ENCODE data around the gene FBXL3. TPM values are rescaled to one million over a fixed set of nuclear protein-coding genes. Genes with fewer than 3 reads are reported as not detected.

The FBXL3 gene
- 34.6 TPM for polyA plus RNA-seq (ENCODE audit: insufficient read length)

DNA sequence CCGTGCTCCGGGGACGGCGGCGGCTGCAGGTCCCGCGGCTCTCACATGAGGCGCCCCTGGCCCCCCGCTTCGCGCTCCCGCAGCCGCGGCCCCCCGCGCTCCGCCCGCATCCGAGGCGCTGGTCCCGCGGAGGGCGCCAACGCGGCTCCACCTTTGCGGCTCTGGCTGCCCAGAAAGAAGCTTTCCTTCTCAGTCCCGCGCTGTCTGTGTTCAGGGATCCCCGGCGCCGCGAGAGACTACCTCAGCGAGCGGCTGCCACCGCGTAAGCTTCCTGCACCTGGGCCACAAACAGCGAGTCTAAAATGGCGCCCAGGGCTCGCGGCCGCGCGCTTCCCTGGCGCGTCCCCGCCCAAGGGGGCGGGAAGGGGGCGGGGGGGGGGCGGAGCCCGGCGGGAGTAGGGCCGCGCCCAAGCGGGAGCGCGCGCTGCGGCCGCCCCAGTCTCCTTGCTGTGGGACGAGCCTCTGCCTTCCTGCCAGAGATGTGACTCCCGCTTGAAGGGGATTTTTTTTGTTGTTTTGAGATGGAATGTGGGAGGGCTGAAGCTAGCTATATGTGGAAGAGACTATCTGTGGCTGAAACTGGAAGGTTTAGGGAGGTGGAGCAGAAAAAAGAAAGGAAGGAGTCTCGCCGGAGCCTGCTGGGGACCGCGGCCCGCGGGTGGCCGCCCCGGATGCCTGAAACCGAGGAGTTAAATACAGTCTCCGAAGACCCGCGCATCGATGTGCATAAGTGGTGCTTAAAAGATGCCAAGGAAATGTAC is at the start of gene FBXL3:
Gene FBXL3 (minus strand): TSS at position 299 of the 761 bp plus-strand sequence. CDS start 5,299 bp downstream, outside the sequence.
- peak; percentile 90 for DNase-seq

GRCh38 chr13:77067519-77067918 is 40.6 kb upstream of the FBXL3 start:
- no peak for DNase-seq

- no peak for DNase-seq
Observed at GRCh38 chr13:77065461-77066147, 38.6 kb upstream of the FBXL3 start.

GRCh38 chr13:77062097-77062496 is 35.1 kb upstream of the FBXL3 start:
- DNase-seq = no peak

- no peak for DNase-seq
Observed at GRCh38 chr13:77061362-77061761, 34.4 kb upstream of the FBXL3 start.

- no peak for DNase-seq
Observed at GRCh38 chr13:77056886-77057285, 29.9 kb upstream of the FBXL3 start.

- no peak for DNase-seq
Observed at GRCh38 chr13:77056382-77056781, 29.4 kb upstream of the FBXL3 start.

GRCh38 chr13:77055158-77055557 is 28.2 kb upstream of the FBXL3 start:
- no peak for DNase-seq

GRCh38 chr13:77053192-77053591 is 26.2 kb upstream of the FBXL3 start:
- DNase-seq = no peak

- no peak for DNase-seq
Observed at GRCh38 chr13:77048681-77049080, 21.7 kb upstream of the FBXL3 start.

- no peak for DNase-seq
Observed at GRCh38 chr13:77047649-77048343, 20.8 kb upstream of the FBXL3 start.

- DNase-seq = no peak
Observed at GRCh38 chr13:77042566-77043177, 15.7 kb upstream of the FBXL3 start.

GRCh38 chr13:77040835-77041234 is 13.9 kb upstream of the FBXL3 start:
- no peak for DNase-seq

DNA sequence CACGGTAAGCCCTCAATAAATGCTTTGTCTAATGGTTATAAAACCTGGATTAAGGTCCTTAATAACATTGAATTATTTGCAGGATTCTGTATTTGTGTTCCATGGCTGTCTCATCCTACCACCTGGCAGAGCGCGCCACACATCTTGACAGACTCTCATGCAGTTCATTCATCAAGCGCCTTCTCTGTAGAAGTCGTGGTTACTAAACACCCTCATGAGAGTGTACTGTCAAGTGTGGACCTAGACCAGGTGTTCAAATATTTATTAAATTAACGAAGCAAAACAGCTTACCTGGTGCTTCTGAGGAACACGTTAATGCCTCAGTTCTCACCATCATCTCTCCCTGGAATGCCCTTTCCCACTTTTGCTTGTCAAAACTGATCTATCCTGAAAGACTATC is 13.1 kb upstream of the FBXL3 start:
- no peak for DNase-seq

DNA sequence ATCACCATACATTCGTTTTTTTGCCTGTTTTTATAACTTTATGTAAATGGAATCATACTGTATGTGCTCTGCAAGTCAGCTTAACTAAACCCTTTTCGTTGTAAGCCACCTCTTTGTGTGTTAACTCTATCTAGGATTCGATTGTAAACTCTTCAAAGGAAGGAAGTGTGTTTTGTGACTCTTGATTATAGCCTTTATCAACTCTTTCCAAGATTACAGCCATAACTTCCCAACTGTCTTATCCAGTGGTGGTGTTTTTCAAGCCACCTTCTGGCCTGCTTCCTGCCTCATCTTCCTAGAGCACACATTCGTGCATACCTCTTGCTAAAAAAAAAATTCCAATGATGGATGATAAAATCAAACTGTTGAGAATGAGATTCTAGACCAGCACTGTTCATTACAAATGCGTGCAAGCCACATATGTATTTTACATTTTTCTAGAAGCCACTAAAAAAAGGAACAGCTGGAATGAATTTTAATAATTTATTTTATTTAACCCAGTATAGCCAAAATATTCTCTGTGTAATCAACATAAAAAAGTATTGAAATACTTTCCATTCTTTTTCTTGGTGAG is 12.0 kb upstream of the FBXL3 start:
- no peak for DNase-seq

DNA sequence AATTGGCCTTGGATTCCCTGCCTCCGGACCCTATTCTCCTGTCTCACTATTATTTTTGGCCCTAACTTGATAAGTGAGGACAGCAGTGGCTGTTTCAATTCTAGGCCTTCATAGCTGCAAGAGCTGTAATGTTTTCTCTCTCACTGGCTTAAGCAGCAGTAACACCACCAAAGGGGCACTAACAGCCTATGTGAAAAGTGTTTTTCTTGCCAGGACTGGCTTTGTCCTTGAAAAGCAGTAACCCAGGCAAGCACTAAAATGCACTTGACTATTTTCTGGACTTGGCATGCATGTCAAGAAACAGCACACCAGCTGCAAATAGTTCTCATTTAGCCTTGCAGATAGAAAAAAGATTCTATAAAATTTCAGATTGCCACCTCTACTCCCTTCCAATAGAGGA is 9.3 kb upstream of the FBXL3 start:
- no peak for DNase-seq

- no peak for DNase-seq
Observed at GRCh38 chr13:77034881-77035280, 7.9 kb upstream of the FBXL3 start.

- DNase-seq = no peak
Observed at GRCh38 chr13:77033717-77034302, 6.9 kb upstream of the FBXL3 start.

- DNase-seq = no peak
Observed at GRCh38 chr13:77031656-77032243, 4.8 kb upstream of the FBXL3 start.

DNA sequence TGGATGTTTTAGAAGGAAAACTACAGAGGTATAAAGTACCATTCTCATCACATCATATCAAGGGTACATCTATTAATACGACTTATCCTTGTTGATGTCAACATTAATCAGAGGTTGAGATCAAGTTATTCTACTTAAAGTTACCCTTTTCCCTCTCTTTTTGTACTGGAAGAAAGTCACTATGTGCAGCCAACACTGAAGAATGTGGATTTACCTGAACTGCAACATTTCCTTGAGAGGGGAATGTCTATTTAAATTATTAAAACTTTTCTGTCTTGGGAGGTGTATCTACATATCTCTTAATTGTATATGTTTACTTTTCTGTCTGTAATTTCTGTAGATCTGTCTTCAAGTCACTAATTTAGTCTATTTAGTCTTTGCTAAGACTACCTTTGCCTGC is 2.5 kb upstream of the FBXL3 start:
- no peak for DNase-seq

DNA sequence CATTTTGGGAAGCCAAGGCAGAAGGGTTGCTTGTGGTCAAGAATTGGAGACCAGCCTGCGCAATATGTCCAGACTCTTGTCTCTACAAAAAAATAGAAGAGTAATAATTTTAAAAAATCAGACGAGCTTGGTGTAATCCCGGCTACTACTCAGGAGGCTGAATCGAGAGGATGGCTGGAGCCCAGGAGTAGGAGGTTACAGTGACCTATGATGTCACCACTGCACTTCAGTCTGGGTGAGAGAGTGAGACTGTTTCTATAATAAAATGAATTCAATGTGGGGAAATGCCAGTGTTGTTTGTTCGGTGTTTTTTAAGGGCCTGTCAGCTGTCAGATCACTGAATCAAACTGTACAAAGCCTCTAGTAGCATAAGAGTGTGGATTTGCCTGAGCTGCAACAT is 1.2 kb upstream of the FBXL3 start:
- DNase-seq = peak; percentile 9
